GM23248 (cell line): ENCODE results near the gene ACSF2. TPM values are rescaled to one million over a fixed set of nuclear protein-coding genes. Genes with fewer than 3 reads are reported as not detected.

Source experiments
- DNase-seq: peaks from one replicate; pipeline ENCODE4 v3.0.0-alpha.2; 2015
- H2AFZ ChIP-seq: fragments of 200-600 bp; sonication (generic); 2 replicates; pipeline ENCODE4 v1.6.1; 2016; ENCODE audit warnings: antibody characterized with exemption
- H3F3A ChIP-seq: fragments of 200-600 bp; sonication (generic); 2 replicates; pipeline ENCODE4 v1.6.1; 2016; ENCODE audit warnings: mild to moderate bottlenecking, antibody characterized with exemption, mixed run types; ENCODE audit not compliant: insufficient read depth
- H3K27ac ChIP-seq: fragments of 200-600 bp; sonication (generic); 2 replicates; pipeline ENCODE4 v1.5.1; 2016; ENCODE audit warnings: mild to moderate bottlenecking
- H3K27me3 ChIP-seq: fragments of 200-600 bp; sonication (generic); replicated peaks from 2 replicates; pipeline ENCODE4 v1.6.1; 2016; ENCODE audit warnings: mild to moderate bottlenecking; ENCODE audit not compliant: insufficient read depth
- H3K36me3 ChIP-seq: fragments of 200-600 bp; sonication (generic); 2 replicates; pipeline ENCODE4 v1.6.1; 2016; ENCODE audit warnings: low read depth, mild to moderate bottlenecking
- H3K4me1 ChIP-seq: fragments of 200-600 bp; sonication (generic); 2 replicates; pipeline ENCODE4 v1.6.1; 2016; ENCODE audit warnings: mild to moderate bottlenecking; ENCODE audit not compliant: insufficient read depth
- H3K4me2 ChIP-seq: fragments of 200-600 bp; sonication (generic); one replicate; pipeline ENCODE4 v1.6.1; 2016; ENCODE audit warnings: mild to moderate bottlenecking; ENCODE audit not compliant: unreplicated experiment
- H3K4me3 ChIP-seq: fragments of 200-600 bp; sonication (generic); 2 replicates; pipeline ENCODE4 v1.5.1; 2016; ENCODE audit warnings: mild to moderate bottlenecking
- H3K79me2 ChIP-seq: fragments of 200-600 bp; sonication (generic); 2 replicates; pipeline ENCODE4 v1.6.1; 2016; ENCODE audit warnings: mild to moderate bottlenecking; ENCODE audit not compliant: insufficient read depth
- H3K9ac ChIP-seq: fragments of 200-600 bp; sonication (generic); 2 replicates; pipeline ENCODE4 v1.6.1; 2016; ENCODE audit warnings: mild to moderate bottlenecking
- H3K9me2 ChIP-seq: fragments of 200-600 bp; sonication (generic); 2 replicates; pipeline ENCODE4 v1.6.1; 2016; ENCODE audit warnings: mixed run types, mild to moderate bottlenecking, moderate library complexity; ENCODE audit not compliant: insufficient read depth
- H3K9me3 ChIP-seq: fragments of 200-600 bp; sonication (generic); one replicate; pipeline ENCODE4 v1.6.1; 2017; ENCODE audit warnings: low read depth
- H4K20me1 ChIP-seq: fragments of 200-600 bp; sonication (generic); 2 replicates; pipeline ENCODE4 v1.6.0; 2016; ENCODE audit not compliant: insufficient read depth
- EZH2 ChIP-seq: fragments of 200-600 bp; sonication (generic); IDR thresholded peaks from 2 replicates; pipeline ENCODE4 v1.6.1; 2018; ENCODE audit warnings: antibody characterized with exemption, mild to moderate bottlenecking; ENCODE audit not compliant: insufficient read depth, poor library complexity, severe bottlenecking
- EZH2phosphoT487 ChIP-seq: fragments of 200-600 bp; sonication (generic); IDR thresholded peaks from 2 replicates; pipeline ENCODE4 v1.6.1; 2018; ENCODE audit warnings: antibody characterized with exemption, moderate library complexity, mild to moderate bottlenecking, low read depth; ENCODE audit not compliant: insufficient read depth
- WGBS, 2 experiments: methylation state at CpG; one replicate each; pipeline ENCODE4 v1.1.6; 2015 to 2017; ENCODE audit warnings: low lambda C conversion rate in 2 of 2, low coverage in 1 of 2; ENCODE audit errors: missing lambda C conversion rate in 2 of 2; 5-methylcytosine and 5-hydroxymethylcytosine counted together
- in situ Hi-C: fragments of 300-500 bp; cut with MboI; formaldehyde crosslinking; loops from 2 replicates; pipeline ENCODE4 v1.15.0; 2020
- polyA plus RNA-seq: library from polyadenylated mRNA; unstranded; fragments of >200 nt; fragmentation: Nextera tagmentation; extraction: Ambion mirVana; gene quantifications from 2 replicates; pipeline ENCODE4 v1.2.1, GENCODE V29; 2016
- total RNA-seq: library from RNA; depleted of rRNA; stranded (reverse); fragments of >200 nt; shearing (Covaris generic); gene quantifications from 2 replicates; pipeline ENCODE4 v1.2.3, GENCODE V29; 2014

ACSF2 gene
- total and polyA plus RNA-seq, 2 experiments from 2014 or later, result 3.7 to 8.6 TPM

DNA sequence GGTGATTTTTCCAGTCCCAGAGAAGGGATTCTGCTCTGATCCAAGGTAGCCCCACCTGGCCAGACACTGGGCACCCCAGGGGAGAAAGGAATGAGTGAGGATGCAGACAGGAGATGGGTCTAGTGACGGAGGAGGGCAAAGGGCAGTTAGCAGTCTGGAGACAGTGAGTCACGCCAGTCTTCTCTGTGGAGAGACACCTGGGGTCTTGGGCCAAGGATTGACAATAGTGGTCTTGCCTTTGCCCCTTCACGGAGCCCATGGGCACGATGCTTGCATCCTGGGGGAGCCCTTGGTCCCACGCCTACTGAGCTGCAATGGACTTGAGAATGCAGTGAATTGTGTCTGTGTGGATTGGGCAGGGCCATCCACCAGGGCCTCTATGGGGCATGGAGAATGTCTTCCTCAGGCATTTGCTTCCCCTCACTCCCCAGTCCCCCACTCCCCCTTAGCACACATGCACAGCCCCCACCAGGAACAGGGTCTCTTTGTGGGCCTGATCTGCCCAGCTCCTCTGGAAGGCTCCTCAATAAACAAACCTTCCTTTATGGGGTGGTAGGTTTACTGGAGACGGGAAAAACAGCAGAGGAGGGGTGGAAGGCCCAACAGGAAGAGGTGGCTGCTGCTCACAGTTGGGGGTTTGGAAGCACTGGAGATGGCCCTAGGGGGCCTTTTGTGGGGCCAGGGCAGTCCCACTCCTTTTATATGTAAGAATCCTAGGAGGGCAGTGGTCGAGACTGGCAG is 41.3 kb downstream of the ACSF2 start:
- 79% methylated on average over 7 of the region's 7 CpGs for WGBS, 2 experiments
- H3K27ac ChIP-seq, result no peak overlapping the region
- in situ Hi-C loops, result no loop called here
- H3K9ac ChIP-seq, result no peak overlapping the region
- H3F3A ChIP-seq, result no peaks in the 10 kb centered on the region
- DNase-seq, result no peak
- no peak overlapping the region for H3K4me2 ChIP-seq
- H3K9me2 ChIP-seq, result no peaks in the 10 kb centered on the region
- no peaks in the 10 kb centered on the region for H4K20me1 ChIP-seq
- peaks cover 13% of the 10 kb centered on the region for H3K27me3 ChIP-seq
- H3K4me1 ChIP-seq, result no peaks in the 10 kb centered on the region
- no peaks in the 10 kb centered on the region for H3K36me3 ChIP-seq
- no peak overlapping the region for H3K4me3 ChIP-seq
- H3K79me2 ChIP-seq, result no peaks in the 10 kb centered on the region
- no peak for TF ChIP-seq EZH2phosphoT487
- TF ChIP-seq EZH2, result no peak
- no peak overlapping the region for H2AFZ ChIP-seq
- H3K9me3 ChIP-seq, result no peaks in the 10 kb centered on the region

DNA sequence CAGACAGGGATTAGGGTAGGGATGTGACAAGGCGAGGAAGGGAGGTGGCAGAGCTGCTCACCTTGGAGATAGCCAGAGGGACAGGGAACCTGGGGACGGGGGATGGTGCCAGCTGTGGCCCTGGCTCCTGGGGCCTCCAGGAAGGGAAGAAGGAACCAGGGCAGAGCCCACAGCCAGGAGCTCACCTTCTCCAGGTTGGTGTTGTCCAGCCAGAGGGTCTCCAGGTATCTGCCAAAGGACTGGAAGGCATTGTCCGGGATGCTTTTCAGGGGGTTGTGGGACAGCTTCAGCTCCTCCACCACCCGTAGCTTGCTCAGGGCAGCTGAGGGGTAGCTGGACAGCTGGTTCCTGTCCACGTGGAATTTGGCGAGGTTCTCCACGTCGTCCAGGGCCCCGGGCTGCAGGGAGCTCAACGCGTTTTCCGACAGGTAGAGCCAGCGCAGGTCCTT is 41.9 kb downstream of the ACSF2 start:
- peaks cover 13% of the 10 kb centered on the region for H3K27me3 ChIP-seq
- no peak overlapping the region for H2AFZ ChIP-seq
- in situ Hi-C loops, result no loop called here
- no peaks in the 10 kb centered on the region for H3K79me2 ChIP-seq
- no peaks in the 10 kb centered on the region for H3K36me3 ChIP-seq
- no peak overlapping the region for H3K4me2 ChIP-seq
- 63 to 65% methylated on average over 12 to 13 of the region's 13 CpGs for WGBS, 2 experiments
- DNase-seq, result no peak
- no peak overlapping the region for H3K9ac ChIP-seq
- no peak overlapping the region for H3K4me3 ChIP-seq
- no peak for TF ChIP-seq EZH2
- no peak for TF ChIP-seq EZH2phosphoT487
- no peaks in the 10 kb centered on the region for H3K9me3 ChIP-seq
- H4K20me1 ChIP-seq, result no peaks in the 10 kb centered on the region
- H3F3A ChIP-seq, result no peaks in the 10 kb centered on the region
- no peaks in the 10 kb centered on the region for H3K4me1 ChIP-seq
- H3K27ac ChIP-seq, result no peak overlapping the region
- H3K9me2 ChIP-seq, result no peaks in the 10 kb centered on the region

DNA sequence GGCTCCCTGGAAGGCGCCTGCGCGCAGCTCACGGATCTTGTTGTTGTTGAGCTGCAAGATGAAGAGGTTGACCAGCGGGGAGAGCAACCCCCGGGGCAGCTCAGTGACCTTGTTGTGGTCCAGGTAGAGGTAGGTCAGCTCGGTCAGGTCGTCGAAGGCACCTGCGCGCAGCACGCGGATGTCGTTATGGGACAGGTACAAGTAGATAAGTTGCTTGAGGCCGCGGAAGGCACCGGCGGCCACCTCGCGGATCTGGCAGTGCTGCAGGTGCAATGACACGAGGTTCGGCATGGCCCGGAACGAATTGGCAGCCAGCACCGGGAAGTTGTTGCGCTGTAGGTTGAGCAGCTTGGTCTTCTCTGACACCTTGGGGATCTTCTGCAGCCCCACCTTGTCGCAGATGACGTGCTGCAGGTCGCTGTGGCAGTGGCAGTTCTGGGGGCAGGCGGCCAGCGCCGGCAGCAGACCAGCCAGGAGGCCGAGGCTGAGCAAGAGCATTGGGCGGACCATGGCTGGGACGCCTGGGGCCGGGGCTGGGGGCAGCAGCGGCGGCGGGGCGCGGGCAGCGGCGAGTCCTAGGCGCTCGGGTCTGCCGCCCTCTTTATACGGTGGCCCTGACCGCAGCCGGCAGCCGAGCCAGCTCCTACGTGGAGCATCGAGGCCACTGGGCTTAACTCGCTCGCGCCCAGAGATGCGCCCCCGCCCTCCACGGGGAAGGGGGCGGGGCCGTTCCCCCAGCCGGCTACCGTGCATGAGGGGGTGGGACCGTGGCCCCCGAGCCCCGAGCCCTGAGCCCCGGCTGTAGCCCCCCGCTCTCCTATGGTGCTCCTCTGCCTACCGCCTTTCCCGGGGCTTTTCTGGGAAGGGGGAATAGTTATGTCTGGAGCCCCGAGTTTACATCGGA is 42.5 kb downstream of the ACSF2 start, which contains the start of gene CHAD:
Gene CHAD (minus strand): TSS at position 577 of the 904 bp plus-strand sequence. CDS start 67 bp downstream, at position 510.
- Histone ChIP-seq H3K4me2 (peak within 1 kb of the TSS; percentile 69), H3K36me3 (no peaks in the 10 kb centered on the region)
- peak; percentile 59 for DNase-seq

DNA sequence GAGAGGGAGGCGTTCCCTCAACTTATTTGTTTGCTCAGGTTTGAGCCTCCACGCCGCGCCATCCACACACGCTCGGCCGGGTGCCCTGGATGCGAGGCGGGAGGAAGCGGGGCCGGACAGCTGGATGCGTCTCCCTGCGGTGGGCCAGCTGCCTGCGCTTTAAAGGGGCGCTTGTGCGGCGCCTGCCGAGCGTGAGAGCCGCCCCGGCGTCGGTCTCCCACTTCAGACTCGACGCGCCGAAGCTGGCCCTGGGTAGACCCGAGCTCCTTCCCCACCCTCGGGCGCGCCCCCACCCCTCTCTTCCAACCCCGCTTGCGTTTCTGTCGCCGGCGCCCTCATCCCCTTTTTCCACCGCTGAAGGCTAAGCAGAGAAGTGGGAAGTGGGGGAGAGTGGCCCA is 43.2 kb downstream of the ACSF2 start:
- TF ChIP-seq EZH2 (no peak), EZH2phosphoT487 (no peak)
- Histone ChIP-seq H3K27me3 (peaks cover 13% of the 10 kb centered on the region), H3K9me2 (no peaks in the 10 kb centered on the region), H3K4me3 (peak overlapping the region; percentile 63), H3F3A (no peaks in the 10 kb centered on the region), H2AFZ (no peak overlapping the region), H3K9me3 (no peaks in the 10 kb centered on the region), H3K9ac (no peak overlapping the region), H3K79me2 (no peaks in the 10 kb centered on the region), H4K20me1 (no peaks in the 10 kb centered on the region), H3K4me2 (peak overlapping the region; percentile 69), H3K4me1 (no peaks in the 10 kb centered on the region), H3K27ac (no peak overlapping the region), H3K36me3 (no peaks in the 10 kb centered on the region)
- in situ Hi-C loops, result no loop called here
- WGBS, 2 experiments, result 1 to 3% methylated on average over 14 to 33 of the region's 37 CpGs
- DNase-seq, result peak; percentile 49

More for the DNA sequence above, 42.5 kb downstream of the ACSF2 start, which contains the start of gene CHAD:
- no peaks in the 10 kb centered on the region for H3F3A ChIP-seq
- H3K9me2 ChIP-seq, result no peaks in the 10 kb centered on the region
- no peaks in the 10 kb centered on the region for H4K20me1 ChIP-seq
- peak within 1 kb of the TSS; percentile 63 for H3K4me3 ChIP-seq
- H3K9ac ChIP-seq, result no peak within 1 kb of the TSS
- no peaks in the 10 kb centered on the region for H3K79me2 ChIP-seq
- TF ChIP-seq EZH2phosphoT487, result 0 out of 2 replicates have a peak, but pooled peaks have one; percentile 12
- peak; percentile 60 for TF ChIP-seq EZH2
- H3K9me3 ChIP-seq, result no peaks in the 10 kb centered on the region
- H3K27me3 ChIP-seq, result peaks cover 13% of the 10 kb centered on the region
- no peak within 1 kb of the TSS for H3K27ac ChIP-seq
- in situ Hi-C loops, result no loop called here
- no peaks in the 10 kb centered on the region for H3K4me1 ChIP-seq
- no peak within 1 kb of the TSS for H2AFZ ChIP-seq
- WGBS, 2 experiments, result 19 to 32% methylated on average over 44 to 64 of the region's 71 CpGs
